ENCODE data around the gene DLK1.

DLK1 gene
- 0 to 1.3 (median 0) reads per million in 17 experiments for total RNA-seq

- DNase-seq, result no peak
Observed at GRCh38 chr14:100726550-100727085, at the start of gene DLK1. TSS of gene DLK1 (plus strand) at chr14:100726892. CDS start at chr14:100727069, 177 bp downstream.

GRCh38 chr14:100677152-100677551 is 49.5 kb upstream of the DLK1 start:
- peak in 1 of 4 experiments; percentile 18 for DNase-seq

GRCh38 chr14:100677554-100678468 is 48.9 kb upstream of the DLK1 start:
- DNase-seq, result peak; percentile 37 to 64 (median 61)

- DNase-seq, result no peak
Observed at GRCh38 chr14:100678469-100678828, 48.2 kb upstream of the DLK1 start.

DNA sequence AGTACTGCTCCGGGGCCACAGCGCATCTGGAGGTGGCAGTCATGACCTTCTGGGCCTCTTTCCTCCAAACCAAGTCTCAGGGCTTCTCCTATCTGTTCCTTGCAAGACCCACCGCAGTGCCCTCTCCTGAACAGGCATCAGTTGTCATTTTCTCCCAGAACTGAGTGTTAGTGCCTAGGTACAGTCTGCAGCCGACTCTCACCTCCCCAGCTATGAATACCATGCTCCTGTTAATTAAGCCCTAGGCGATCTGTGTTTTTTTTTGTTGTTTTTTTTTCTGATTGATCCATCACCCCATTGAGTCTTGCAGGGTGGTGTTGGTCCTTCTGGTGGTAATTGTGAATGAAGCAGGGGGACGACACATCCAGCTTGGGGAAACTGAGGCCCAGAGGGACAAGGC is 47.5 kb upstream of the DLK1 start:
- DNase-seq, result no peak

DNA sequence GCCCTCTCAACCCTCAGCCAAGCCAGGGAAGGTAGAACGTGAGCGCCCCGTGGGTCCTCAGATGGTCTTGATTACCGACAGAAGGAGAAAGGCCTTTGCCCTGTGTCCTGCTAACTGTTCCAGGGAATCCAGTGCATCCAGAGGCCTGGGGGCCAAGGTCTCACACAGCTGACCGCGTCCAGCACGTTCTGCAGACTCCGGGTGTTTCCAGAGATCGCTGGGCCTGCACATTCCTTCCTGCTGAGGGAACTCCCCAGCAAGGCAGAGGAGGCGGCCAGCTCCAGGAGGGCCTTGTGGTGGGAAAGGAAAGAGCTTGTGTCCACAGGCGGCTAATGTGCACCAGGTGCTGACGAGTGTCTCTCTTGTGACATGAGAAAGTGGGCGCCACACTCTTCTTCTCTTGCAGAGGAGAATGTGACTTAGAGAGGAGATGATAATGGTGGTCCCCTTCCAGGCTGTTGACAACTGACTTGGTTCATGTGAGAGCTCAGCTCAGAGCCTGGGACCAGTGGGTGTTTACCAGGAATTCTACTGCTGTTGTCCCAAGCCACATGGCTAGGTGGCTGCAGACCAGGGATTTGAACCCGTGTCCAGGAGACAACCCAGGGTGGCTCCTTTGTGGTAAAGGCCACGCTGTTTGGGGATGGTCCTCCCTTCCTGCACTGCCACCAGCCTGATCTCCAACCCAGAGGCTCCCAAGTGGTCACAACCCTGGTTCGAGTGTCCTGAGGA is 46.8 kb upstream of the DLK1 start:
- DNase-seq, result no peak

- DNase-seq, result peak; percentile 5 to 40 (median 24)
Observed at GRCh38 chr14:100680439-100681051, 46.1 kb upstream of the DLK1 start.

DNA sequence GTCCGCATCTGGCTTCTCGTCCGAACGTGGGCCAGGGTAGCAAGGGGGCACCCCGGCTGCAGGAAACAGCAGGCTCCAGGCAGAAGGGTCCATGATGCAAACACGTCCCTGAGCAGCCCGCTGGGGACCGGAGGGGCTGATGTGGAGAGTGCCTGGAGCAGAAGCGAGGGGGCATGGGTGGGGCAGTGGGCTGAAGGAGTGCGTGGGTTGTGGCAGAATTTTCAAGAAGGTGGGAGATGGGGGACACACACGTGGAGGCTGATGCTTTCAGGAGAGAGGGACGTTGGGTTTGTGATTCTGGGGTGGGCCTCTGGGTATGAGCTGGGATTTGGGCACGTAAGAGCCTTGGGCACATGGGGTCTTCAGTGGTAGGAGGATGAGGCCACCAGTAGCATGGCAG is 45.6 kb upstream of the DLK1 start:
- no peak for DNase-seq

DNA sequence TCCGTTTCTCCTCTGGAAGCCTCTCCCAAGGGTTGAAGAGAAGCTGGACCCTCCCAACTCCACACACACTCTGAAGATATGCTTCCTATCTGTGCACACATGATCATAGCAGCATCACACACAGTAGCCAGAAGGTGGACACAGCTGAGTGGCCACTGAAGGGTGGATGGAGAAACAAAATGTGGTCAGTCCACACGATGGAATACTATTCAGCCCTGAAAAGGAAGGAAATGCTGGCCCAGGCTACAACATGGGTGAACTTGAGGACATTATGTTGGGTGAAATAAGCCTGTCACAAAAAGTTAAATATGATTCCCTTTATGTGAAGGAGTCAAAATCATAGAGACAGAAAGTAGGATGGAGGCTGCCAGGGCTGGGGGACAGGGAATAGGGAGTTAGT is 43.9 kb upstream of the DLK1 start:
- DNase-seq, result no peak

- peak; percentile 13 to 64 (median 54) for DNase-seq
Observed at GRCh38 chr14:100683578-100683977, 43.1 kb upstream of the DLK1 start.

GRCh38 chr14:100684154-100684553 is 42.5 kb upstream of the DLK1 start:
- DNase-seq, result peak in 1 of 4 experiments; percentile 19

DNA sequence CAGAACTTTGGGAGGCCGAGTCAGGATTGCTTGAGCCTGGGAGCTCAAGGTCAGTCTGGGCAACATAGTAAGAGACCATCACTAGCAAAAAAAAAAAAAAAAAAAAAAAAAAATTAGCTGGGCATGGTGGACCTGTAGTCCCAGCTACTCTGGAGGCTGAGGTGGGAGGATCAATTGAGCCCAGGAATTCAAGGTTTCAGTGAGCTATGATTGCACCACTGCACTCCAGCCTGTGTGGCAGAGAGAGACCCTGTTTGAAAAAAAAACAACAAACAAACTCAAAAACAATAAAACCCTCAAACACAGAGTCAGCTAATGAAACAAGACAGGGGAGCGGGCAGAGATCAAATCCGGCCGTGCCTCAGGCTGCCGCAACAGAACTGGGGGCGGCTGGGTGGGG is 41.7 kb upstream of the DLK1 start:
- no peak for DNase-seq

- DNase-seq, result no peak
Observed at GRCh38 chr14:100686858-100687257, 39.8 kb upstream of the DLK1 start.

- DNase-seq, result no peak
Observed at GRCh38 chr14:100687386-100687785, 39.3 kb upstream of the DLK1 start.

DNA sequence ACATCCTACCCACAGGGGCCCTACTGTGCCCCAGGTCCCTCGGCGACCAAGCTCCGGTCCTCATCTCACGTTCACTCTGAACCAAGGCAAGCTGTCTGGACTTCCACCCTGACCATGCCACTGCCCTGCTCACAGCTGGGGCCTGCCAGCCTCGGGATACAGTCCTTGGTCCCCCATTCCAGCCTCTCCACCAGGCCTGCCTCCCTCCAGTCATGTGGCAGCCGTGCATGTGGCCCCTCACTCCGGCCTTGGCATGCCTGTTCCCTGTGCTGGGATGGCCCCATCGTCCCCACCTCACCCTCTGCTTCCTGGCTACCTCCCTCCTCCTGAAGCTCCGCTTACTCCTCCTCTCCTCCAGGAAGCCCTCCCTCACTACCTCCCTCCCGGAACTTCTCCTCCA is 38.6 kb upstream of the DLK1 start:
- DNase-seq, result no peak

DNA sequence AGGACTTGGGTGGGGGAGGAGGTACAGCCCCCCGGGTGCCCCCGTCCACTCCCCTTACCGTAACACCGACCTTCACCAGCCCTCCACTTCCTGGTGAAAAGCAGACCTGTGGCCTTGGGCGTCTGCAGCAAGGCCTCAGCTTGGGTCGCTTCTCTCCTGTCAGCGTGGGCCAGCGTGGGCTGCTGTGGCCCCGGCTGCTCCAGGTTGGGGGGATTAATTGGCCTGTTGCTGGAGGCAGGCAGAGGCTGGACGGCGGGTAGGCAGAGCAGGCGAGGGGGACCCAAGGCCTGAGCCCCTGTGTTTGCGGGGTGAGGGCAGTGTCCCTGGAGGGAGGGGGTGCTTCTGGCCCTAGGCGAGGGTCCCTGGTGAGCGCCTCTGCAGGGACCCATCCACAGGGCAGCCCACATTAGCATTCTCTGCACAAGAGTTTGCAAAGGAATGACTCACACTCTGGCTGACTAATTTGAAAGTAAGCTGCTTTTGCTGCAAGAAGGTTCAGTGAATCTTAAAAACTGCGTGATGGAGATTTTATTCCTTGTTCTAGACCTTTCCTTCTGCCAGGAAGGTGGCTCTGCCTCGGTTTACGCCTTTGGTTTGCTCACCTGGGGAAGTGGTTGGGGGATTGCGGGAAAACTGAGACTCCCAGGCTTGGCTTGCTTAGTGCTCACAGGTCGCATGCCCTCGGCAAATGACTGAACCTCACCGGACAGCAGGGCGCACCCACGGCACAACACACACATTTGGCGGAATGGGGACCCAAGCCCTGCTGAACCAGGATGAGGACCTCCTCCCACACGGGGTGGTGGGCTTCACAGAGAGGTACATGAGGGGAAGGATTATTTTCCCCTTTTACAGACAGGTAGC is 37.9 kb upstream of the DLK1 start:
- DNase-seq, result no peak

DNA sequence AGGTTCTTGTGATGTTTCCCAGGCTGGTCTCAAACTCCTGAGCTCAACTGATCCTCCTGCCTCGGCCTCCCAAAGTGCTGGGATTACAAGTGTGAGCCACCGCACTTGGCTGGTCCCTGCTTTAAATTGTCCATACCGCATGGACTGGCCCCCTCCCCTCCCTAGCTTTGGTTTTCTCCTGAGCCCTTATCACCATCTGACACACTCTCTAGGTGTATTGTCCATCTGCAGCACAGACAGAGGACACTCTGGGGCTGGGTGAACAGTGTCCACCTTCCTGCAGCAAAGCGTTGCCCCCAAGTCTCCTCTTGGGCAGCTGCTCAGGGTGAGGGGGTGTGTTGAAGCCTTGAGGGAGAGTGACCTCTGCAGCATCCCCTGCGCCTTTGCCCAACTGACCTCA is 36.0 kb upstream of the DLK1 start:
- no peak for DNase-seq

DNA sequence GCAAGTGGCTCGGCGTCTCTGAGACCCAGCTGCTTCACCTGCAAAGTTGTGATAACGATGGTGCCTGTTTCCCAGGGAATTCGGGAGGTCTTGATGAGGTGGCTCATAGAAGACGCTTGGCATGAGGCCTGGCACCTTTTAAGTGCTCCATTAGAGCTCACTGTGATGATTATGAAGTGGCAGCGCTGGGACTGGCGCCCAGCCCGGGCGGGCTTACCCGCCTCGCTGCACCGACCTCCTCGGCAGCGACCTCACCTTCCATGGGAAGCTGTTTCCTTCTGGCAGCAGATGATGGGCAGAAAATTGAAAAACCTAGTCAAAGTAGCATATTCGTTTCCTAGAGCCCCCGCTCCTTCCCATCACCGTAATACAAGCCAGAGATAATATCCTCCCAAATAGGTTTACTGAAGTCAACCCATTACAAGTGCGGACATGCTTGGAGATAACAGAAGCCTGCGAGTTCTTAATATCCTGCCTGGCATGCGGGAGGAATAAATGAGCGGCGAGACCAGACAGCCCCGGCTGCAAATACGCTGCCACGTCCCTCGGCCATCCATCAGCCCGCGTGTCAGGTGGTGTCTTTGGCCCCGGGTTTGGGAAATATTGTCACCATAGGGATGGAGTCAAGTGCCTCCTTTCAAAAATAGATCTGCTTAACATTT is 35.2 kb upstream of the DLK1 start:
- DNase-seq, result no peak

DNA sequence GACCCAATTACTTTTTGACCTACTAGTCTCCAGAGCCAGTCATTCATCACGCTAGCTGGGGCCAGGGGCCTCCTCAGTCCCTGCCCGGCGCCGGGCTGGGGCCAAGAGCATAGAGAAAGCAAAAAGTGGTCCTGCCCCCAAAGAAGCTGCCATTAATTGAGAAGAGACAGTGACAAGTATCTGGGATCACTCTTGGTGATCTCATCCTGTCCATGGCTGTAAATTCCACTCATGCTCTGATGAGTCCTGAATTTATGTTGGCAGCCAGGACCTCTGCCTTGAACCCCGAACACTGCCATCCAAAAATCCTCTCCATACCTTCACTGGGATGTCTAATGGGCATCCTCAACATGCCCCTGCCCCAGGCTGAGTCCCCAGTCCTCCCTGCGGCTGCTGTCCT is 34.4 kb upstream of the DLK1 start:
- DNase-seq, result no peak

- peak in 2 of 4 experiments; percentile 22 to 38 for DNase-seq
Observed at GRCh38 chr14:100692859-100693558, 33.7 kb upstream of the DLK1 start.
